Measurements from ENCODE around the gene CLEC18B.

DNA sequence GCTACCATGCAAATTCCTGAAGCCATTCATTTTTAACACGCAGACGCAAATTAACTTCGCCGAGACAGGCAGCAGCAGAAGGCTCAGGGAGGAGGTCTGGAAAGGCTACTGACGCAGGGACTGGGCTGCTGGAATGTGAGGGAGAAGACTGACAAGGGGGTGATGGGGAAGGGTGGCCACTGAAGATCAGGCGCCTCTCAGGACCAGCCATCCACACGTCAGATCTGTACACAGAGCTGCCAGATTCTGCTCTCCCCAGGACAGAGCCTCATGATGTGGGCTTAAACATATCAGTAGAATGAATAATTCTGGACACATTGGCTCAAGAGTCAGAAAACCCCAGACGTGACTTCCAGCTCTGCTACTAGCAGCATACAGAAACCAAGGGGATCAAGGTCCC is 25.6 kb upstream of the CLEC18B start:
- TF ChIP-seq, protein P1, sequence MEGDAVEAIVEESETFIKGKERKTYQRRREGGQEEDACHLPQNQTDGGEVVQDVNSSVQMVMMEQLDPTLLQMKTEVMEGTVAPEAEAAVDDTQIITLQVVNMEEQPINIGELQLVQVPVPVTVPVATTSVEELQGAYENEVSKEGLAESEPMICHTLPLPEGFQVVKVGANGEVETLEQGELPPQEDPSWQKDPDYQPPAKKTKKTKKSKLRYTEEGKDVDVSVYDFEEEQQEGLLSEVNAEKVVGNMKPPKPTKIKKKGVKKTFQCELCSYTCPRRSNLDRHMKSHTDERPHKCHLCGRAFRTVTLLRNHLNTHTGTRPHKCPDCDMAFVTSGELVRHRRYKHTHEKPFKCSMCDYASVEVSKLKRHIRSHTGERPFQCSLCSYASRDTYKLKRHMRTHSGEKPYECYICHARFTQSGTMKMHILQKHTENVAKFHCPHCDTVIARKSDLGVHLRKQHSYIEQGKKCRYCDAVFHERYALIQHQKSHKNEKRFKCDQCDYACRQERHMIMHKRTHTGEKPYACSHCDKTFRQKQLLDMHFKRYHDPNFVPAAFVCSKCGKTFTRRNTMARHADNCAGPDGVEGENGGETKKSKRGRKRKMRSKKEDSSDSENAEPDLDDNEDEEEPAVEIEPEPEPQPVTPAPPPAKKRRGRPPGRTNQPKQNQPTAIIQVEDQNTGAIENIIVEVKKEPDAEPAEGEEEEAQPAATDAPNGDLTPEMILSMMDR (conservative IDR thresholded peaks at IDR 0.05; ENCODE audit: low read depth, low read length) = no peak
- no peak for TF ChIP-seq EZH2 (IDR thresholded peaks at IDR 0.05; ENCODE audit: low read length, unreplicated experiment)

Data from PC-3 (cell line).